K562 (cell line): ENCODE measurements around the gene AFDN. TPM values are rescaled to one million over a fixed set of nuclear protein-coding genes. Genes with fewer than 3 reads are reported as not detected.

Source experiments
- ELF2 ChIP-seq: fragments of 250-450 bp; sonication (Bioruptor Pico); IDR thresholded peaks from 2 replicates; pipeline ENCODE4 v1.5.0; 2021; ENCODE audit warnings: mild to moderate bottlenecking
- SUPT5H ChIP-seq: fragments of 450-650 bp; IDR thresholded peaks from 2 replicates; pipeline ENCODE4 v1.6.1; 2016
- ZNF217 ChIP-seq: sonication (generic); formaldehyde crosslinking; IDR thresholded peaks from 2 replicates; pipeline ENCODE4 v1.8.0; 2022; ENCODE audit warnings: mild to moderate bottlenecking, missing genetic modification reagents
- polyA plus RNA-seq, 8 experiments: library from polyadenylated mRNA; depleted of rRNA in 4 of 8; stranded (reverse) in 5 of 8; unstranded in 3 of 8; fragments of >200 nt; fragmentation: Nextera tagmentation in 2 of 8; fragmentation: Illumina TruSeq in 1 of 8; extraction: Ambion mirVana in 2 of 8; extraction: Trizol in 1 of 8; gene quantifications; 2 replicates each; pipeline versions ENCODE4 v1.2.1 to v1.2.3, GENCODE V29; 2011 to 2014; ENCODE audit warnings: inconsistent platforms in 1 of 8, missing spikeins in 1 of 8
- total RNA-seq, 7 experiments: library from RNA; depleted of rRNA in 6 of 7; stranded (reverse); fragments of >200 nt in 6 of 7; fragmentation: Illumina TruSeq in 2 of 7; extraction: Trizol in 2 of 7; gene quantifications; 2 replicates each; pipeline versions ENCODE4 v1.2.1 to v1.2.3, GENCODE V29; 2011 to 2021; ENCODE audit warnings: low replicate concordance in 1 of 7
- TF ChIP-seq, protein P1 (sequence below), 3 experiments: IDR thresholded peaks in 2 of 3; conservative IDR thresholded peaks in 1 of 3; 2 replicates each; pipeline ENCODE4 v1.5.1; 2011 to 2012; ENCODE audit warnings: low read length in 3 of 3, mild to moderate bottlenecking in 3 of 3, control low read depth in 2 of 3, improper control_type of control experiment in 1 of 3, inconsistent platforms in 1 of 3, low read depth in 1 of 3, mixed read lengths in 1 of 3, moderate library complexity in 1 of 3; ENCODE audit not compliant: insufficient read depth in 2 of 3
- TF ChIP-seq, protein P2 (sequence below): fragments of 450-650 bp; IDR thresholded peaks from 2 replicates; pipeline ENCODE4 v1.6.1; 2018; ENCODE audit not compliant: partially characterized antibody
- TF ChIP-seq, protein P3 (sequence below): IDR thresholded peaks from 2 replicates; pipeline ENCODE4 v1.6.1; 2012; ENCODE audit warnings: low read depth, low read length, improper control_type of control experiment, borderline replicate concordance
- TF ChIP-seq, protein P4 (sequence below): fragments of 250-450 bp; sonication (Bioruptor Pico); IDR thresholded peaks from 2 replicates; pipeline ENCODE4 v1.4.0; 2020; ENCODE audit warnings: mild to moderate bottlenecking

AFDN gene
- total and polyA plus RNA-seq, 9 of the 15 experiments (the other 6 are each of a cell fraction or from before 2014, with no cell fraction given): 7.2 to 129 (median 105) TPM

DNA sequence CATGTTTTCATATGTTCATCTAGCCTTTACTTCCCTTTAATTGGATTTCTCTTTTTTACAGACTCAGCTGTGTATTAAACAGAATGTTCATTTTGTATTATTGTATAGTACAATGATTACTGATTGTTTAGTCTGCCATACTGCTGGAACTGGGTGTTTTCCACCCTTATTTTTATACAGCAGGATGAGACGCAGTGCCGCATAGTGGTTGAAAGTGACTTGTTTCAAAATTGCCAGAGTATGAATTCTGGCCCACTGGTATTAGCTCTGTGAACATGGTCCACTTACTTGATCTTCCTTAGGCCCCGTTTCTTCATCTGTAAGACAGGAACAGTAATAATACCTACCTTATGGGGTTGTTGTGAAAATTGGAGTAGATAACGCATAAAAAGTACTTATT is 22.1 kb downstream of the AFDN start (continued):
- TF ChIP-seq, protein P1, sequence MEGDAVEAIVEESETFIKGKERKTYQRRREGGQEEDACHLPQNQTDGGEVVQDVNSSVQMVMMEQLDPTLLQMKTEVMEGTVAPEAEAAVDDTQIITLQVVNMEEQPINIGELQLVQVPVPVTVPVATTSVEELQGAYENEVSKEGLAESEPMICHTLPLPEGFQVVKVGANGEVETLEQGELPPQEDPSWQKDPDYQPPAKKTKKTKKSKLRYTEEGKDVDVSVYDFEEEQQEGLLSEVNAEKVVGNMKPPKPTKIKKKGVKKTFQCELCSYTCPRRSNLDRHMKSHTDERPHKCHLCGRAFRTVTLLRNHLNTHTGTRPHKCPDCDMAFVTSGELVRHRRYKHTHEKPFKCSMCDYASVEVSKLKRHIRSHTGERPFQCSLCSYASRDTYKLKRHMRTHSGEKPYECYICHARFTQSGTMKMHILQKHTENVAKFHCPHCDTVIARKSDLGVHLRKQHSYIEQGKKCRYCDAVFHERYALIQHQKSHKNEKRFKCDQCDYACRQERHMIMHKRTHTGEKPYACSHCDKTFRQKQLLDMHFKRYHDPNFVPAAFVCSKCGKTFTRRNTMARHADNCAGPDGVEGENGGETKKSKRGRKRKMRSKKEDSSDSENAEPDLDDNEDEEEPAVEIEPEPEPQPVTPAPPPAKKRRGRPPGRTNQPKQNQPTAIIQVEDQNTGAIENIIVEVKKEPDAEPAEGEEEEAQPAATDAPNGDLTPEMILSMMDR (IDR thresholded peaks at IDR 0.05 in 2 of 3, conservative IDR thresholded peaks at IDR 0.05 in 1 of 3; ENCODE audit: insufficient read depth in 2 of 3, low read depth in 1 of 3, low read length in 3 of 3): peak in 1 of 3 experiments; percentile 47; a peak in 4 of 6 replicates
- no peak for TF ChIP-seq ELF2 (CRISPR knock-in tag)
- TF ChIP-seq, protein P2, sequence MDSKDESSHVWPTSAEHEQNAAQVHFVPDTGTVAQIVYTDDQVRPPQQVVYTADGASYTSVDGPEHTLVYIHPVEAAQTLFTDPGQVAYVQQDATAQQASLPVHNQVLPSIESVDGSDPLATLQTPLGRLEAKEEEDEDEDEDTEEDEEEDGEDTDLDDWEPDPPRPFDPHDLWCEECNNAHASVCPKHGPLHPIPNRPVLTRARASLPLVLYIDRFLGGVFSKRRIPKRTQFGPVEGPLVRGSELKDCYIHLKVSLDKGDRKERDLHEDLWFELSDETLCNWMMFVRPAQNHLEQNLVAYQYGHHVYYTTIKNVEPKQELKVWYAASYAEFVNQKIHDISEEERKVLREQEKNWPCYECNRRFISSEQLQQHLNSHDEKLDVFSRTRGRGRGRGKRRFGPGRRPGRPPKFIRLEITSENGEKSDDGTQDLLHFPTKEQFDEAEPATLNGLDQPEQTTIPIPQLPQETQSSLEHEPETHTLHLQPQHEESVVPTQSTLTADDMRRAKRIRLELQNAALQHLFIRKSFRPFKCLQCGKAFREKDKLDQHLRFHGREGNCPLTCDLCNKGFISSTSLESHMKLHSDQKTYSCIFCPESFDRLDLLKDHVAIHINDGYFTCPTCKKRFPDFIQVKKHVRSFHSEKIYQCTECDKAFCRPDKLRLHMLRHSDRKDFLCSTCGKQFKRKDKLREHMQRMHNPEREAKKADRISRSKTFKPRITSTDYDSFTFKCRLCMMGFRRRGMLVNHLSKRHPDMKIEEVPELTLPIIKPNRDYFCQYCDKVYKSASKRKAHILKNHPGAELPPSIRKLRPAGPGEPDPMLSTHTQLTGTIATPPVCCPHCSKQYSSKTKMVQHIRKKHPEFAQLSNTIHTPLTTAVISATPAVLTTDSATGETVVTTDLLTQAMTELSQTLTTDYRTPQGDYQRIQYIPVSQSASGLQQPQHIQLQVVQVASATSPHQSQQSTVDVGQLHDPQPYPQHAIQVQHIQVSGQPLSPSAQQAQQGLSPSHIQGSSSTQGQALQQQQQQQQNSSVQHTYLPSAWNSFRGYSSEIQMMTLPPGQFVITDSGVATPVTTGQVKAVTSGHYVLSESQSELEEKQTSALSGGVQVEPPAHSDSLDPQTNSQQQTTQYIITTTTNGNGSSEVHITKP: no peak
- TF ChIP-seq, protein P3, sequence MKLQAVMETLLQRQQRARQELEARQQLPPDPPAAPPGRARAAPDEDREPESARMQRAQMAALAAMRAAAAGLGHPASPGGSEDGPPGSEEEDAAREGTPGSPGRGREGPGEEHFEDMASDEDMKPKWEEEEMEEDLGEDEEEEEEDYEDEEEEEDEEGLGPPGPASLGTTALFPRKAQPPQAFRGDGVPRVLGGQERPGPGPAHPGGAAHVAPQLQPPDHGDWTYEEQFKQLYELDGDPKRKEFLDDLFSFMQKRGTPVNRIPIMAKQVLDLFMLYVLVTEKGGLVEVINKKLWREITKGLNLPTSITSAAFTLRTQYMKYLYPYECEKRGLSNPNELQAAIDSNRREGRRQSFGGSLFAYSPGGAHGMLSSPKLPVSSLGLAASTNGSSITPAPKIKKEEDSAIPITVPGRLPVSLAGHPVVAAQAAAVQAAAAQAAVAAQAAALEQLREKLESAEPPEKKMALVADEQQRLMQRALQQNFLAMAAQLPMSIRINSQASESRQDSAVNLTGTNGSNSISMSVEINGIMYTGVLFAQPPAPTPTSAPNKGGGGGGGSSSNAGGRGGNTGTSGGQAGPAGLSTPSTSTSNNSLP: peak; percentile 12; the same call in 1 of the 2 replicates
- no peak for TF ChIP-seq ZNF217 (CRISPR knock-in tag)
- TF ChIP-seq, protein P4, sequence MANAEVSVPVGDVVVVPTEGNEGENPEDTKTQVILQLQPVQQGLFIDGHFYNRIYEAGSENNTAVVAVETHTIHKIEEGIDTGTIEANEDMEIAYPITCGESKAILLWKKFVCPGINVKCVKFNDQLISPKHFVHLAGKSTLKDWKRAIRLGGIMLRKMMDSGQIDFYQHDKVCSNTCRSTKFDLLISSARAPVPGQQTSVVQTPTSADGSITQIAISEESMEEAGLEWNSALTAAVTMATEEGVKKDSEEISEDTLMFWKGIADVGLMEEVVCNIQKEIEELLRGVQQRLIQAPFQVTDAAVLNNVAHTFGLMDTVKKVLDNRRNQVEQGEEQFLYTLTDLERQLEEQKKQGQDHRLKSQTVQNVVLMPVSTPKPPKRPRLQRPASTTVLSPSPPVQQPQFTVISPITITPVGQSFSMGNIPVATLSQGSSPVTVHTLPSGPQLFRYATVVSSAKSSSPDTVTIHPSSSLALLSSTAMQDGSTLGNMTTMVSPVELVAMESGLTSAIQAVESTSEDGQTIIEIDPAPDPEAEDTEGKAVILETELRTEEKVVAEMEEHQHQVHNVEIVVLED (CRISPR knock-in tag): no peak
- TF ChIP-seq SUPT5H: no peak
